ENCODE results near the gene COPS6.

The COPS6 gene

DNA sequence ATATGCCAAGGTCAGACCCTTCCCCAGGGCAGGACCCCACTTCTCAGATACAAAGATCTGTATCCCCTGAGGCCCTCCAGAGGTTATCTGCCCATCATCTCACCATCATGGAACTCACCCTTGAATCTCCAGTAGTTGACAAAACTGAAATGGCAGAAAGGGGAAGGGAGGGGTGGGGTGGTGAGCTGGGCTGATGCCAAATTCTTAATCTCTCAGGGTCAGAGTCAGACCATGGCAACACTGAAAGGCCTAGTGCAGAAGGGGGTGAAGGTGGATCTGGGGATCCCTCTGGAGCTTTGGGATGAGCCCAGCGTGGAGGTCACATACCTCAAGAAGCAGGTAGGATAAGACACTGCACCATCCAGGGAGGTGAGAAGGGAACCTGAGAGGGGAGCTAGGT lies 33.8 kb downstream of the COPS6 start:
- DNase-seq (ENCODE audit: low read depth): no peak
- TF ChIP-seq, protein P1, sequence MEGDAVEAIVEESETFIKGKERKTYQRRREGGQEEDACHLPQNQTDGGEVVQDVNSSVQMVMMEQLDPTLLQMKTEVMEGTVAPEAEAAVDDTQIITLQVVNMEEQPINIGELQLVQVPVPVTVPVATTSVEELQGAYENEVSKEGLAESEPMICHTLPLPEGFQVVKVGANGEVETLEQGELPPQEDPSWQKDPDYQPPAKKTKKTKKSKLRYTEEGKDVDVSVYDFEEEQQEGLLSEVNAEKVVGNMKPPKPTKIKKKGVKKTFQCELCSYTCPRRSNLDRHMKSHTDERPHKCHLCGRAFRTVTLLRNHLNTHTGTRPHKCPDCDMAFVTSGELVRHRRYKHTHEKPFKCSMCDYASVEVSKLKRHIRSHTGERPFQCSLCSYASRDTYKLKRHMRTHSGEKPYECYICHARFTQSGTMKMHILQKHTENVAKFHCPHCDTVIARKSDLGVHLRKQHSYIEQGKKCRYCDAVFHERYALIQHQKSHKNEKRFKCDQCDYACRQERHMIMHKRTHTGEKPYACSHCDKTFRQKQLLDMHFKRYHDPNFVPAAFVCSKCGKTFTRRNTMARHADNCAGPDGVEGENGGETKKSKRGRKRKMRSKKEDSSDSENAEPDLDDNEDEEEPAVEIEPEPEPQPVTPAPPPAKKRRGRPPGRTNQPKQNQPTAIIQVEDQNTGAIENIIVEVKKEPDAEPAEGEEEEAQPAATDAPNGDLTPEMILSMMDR (IDR thresholded peaks at IDR 0.05; ENCODE audit: low read depth, low read length, missing control alignments): no peak
- in situ Hi-C loops (cut with HindIII; ENCODE audit: low sequenced_read_pairs): no loop called here
- H3K4me3 ChIP-seq (ENCODE audit: low read depth, low read length): no peak overlapping the region

- no peak overlapping the region for H3K4me3 ChIP-seq (ENCODE audit: low read depth, low read length)
- in situ Hi-C loops (cut with HindIII; ENCODE audit: low sequenced_read_pairs): no loop called here
- TF ChIP-seq, protein P1 (IDR thresholded peaks at IDR 0.05; ENCODE audit: low read depth, low read length, missing control alignments): no peak
- DNase-seq (ENCODE audit: low read depth): no peak
Measured at GRCh38 chr7:100124301-100125230, 35.8 kb downstream of the COPS6 start.

GRCh38 chr7:100126239-100126930 lies 37.6 kb downstream of the COPS6 start:
- in situ Hi-C loops (cut with HindIII; ENCODE audit: low sequenced_read_pairs): no loop called here
- no peak for DNase-seq (ENCODE audit: low read depth)
- H3K4me3 ChIP-seq (ENCODE audit: low read depth, low read length): peak overlapping the region; percentile 86
- TF ChIP-seq, protein P1 (IDR thresholded peaks at IDR 0.05; ENCODE audit: low read depth, low read length, missing control alignments): no peak

DNA sequence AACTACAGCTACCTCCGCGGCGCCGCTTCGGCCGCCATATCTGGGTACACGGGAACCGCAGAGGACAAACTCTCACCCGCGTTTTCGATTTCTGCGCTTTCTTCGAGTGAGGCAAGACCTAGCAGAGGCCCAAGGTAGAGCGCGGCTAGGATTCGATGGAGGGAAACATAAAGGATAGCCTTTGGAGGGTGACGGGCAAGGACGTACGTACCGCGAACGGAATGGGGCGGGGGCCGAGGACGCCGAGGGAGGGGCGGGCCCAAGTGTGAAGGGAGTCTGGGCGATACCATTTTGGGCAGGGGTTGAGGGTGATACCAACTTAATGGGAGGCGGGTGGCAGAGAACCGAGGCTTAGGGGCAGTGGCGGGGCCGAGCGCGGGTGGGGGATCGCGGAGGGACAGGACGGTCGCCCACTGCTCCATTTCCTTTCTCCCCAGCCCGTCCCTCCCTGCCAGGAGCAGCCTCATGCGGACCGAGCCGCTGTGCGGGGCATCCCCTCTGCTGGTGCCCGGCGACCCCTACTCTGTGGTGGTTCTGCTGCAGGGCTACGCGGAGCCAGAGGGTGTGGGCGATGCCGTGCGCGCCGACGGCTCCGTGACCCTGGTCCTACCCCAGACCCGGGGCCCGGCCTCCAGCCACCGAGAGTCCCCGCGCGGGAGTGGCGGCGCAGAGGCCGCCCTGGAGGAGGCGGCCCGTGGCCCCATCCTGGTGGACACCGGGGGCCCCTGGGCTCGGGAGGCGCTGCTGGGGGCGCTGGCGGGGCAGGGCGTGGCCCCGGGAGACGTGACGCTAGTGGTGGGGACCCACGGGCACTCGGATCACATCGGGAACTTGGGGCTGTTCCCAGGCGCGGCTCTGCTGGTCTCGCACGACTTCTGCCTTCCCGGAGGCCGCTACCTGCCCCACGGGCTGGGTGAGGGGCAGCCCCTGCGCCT lies 38.4 kb downstream of the COPS6 start, which contains the start of gene MBLAC1:
Gene MBLAC1 (plus strand): TSS at position 37 of the 935 bp plus-strand sequence. CDS start 429 bp downstream, at position 466.
- TF ChIP-seq, protein P1 (IDR thresholded peaks at IDR 0.05; ENCODE audit: low read depth, low read length, missing control alignments): no peak
- H3K4me3 ChIP-seq (ENCODE audit: low read depth, low read length): peak within 1 kb of the TSS; percentile 86
- in situ Hi-C loops (cut with HindIII; ENCODE audit: low sequenced_read_pairs): no loop called here
- DNase-seq (ENCODE audit: low read depth): peak; percentile 84

GRCh38 chr7:100127866-100128636 lies 39.3 kb downstream of the COPS6 start:
- in situ Hi-C loops (cut with HindIII; ENCODE audit: low sequenced_read_pairs): no loop called here
- no peak for DNase-seq (ENCODE audit: low read depth)
- peak overlapping the region; percentile 86 for H3K4me3 ChIP-seq (ENCODE audit: low read depth, low read length)
- TF ChIP-seq, protein P1 (IDR thresholded peaks at IDR 0.05; ENCODE audit: low read depth, low read length, missing control alignments): no peak
